ENCODE data around the gene ZMYM2. TPM values are rescaled to one million over a fixed set of nuclear protein-coding genes. Genes with fewer than 3 reads are reported as not detected.

ZMYM2 gene
- total RNA-seq, 6 experiments from 2014 or later: 17.1 to 35.2 (median 25.9) TPM

DNA sequence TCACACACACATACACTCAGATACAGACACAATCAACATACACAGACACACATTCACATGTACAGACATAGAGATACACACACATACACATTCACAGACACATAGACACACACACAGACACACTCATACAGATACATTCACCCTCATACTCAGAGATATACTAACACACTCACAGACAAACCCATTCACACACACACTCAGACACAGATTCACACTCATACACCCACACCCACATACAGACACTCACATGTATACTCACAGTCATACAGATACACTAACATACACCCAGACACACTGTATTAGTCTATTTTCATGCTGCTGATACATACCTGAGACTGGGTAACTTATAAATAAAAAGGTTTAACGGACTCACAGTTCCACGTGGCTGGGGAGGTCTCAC lies 171.5 kb downstream of the ZMYM2 start:
- WGBS (ENCODE audit: insufficient coverage, low coverage, low lambda C conversion rate, missing lambda C conversion rate): 69% methylated on average over 2 of the region's 2 CpGs
- intact Hi-C loops (cut with DNase I): no loop called here
- H3K4me1 ChIP-seq: peaks cover 0 to 8% (median 3%) of the 10 kb centered on the region in 4 donors
- no peak for ATAC-seq
- H3K27me3 ChIP-seq: no peaks in the 10 kb centered on the region
- no peak for TF ChIP-seq POLR2A (IDR thresholded peaks at IDR 0.05)
- TF ChIP-seq, protein P1, sequence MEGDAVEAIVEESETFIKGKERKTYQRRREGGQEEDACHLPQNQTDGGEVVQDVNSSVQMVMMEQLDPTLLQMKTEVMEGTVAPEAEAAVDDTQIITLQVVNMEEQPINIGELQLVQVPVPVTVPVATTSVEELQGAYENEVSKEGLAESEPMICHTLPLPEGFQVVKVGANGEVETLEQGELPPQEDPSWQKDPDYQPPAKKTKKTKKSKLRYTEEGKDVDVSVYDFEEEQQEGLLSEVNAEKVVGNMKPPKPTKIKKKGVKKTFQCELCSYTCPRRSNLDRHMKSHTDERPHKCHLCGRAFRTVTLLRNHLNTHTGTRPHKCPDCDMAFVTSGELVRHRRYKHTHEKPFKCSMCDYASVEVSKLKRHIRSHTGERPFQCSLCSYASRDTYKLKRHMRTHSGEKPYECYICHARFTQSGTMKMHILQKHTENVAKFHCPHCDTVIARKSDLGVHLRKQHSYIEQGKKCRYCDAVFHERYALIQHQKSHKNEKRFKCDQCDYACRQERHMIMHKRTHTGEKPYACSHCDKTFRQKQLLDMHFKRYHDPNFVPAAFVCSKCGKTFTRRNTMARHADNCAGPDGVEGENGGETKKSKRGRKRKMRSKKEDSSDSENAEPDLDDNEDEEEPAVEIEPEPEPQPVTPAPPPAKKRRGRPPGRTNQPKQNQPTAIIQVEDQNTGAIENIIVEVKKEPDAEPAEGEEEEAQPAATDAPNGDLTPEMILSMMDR (IDR thresholded peaks at IDR 0.05): no peak
- no peak for DNase-seq
- H3K4me3 ChIP-seq: no peak overlapping the region
- no peaks in the 10 kb centered on the region for H3K9me3 ChIP-seq
- H3K27ac ChIP-seq: no peak overlapping the region
- no peaks in the 10 kb centered on the region for H3K36me3 ChIP-seq

DNA sequence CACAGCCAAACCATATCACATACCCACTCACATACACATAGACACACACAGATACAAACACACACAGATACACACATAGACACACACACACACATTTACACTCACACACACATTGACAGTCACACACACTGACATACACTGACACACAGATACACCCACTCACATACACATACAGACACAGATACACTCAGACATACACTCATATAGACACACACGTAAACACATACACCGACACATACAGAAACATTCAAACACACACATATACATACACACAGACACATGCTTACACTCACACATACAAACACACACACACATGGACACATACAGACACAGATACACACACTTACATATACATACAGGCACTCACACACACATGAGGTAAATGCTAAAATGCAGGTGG lies 172.1 kb downstream of the ZMYM2 start:
- Histone ChIP-seq H3K27me3 (no peaks in the 10 kb centered on the region), H3K4me3 (no peak overlapping the region), H3K4me1 (peaks cover 0 to 8% (median 3%) of the 10 kb centered on the region in 4 donors), H3K36me3 (no peaks in the 10 kb centered on the region), H3K27ac (no peak overlapping the region), H3K9me3 (no peaks in the 10 kb centered on the region)
- no peak for TF ChIP-seq POLR2A (IDR thresholded peaks at IDR 0.05)
- TF ChIP-seq, protein P1 (IDR thresholded peaks at IDR 0.05): no peak
- ATAC-seq (no peak), DNase-seq (no peak)
- intact Hi-C loops (cut with DNase I): no loop called here
- 94% methylated on average over 2 of the region's 2 CpGs for WGBS (ENCODE audit: insufficient coverage, low coverage, low lambda C conversion rate, missing lambda C conversion rate)

DNA sequence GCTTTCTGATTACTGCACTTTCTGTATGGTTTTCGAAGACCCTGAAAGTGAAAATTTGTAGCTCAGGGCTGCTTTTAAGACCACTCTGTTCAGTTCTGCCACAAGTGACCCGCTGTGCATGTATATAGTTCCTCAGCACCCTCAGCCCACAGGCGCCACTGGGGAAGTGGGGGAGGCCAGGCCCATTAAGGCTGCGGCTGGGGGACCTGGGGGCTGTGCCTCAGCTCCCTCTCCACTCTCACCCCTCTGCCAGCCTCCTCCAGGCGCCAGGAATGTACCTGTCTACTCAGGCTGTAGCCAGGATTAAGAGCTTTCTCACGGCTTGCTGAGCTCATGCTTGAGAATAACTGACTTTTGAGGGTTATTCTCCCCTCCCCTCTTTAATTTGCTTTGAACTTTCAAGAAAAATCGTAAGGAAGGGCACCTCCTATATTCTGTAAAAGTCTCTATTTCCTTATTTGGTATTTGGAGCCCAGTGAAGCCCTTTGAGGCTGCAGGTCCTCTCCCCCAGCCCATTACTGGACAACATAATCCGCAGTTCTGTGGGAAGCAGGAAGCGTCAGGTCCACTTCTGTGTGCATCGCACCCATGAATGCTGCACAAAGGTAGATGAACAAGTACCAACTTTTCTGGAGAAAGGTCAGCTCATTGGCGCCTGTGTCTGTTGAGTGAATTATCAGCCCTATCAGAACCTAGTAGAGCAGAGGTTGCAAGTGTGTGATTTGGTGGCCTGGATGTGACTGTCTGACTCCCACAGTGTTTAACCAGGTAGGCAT lies 172.7 kb downstream of the ZMYM2 start:
- DNase-seq: peak in 1 of 3 donors; percentile 33
- 74% methylated on average over 8 of the region's 11 CpGs for WGBS (ENCODE audit: insufficient coverage, low coverage, low lambda C conversion rate, missing lambda C conversion rate)

DNA sequence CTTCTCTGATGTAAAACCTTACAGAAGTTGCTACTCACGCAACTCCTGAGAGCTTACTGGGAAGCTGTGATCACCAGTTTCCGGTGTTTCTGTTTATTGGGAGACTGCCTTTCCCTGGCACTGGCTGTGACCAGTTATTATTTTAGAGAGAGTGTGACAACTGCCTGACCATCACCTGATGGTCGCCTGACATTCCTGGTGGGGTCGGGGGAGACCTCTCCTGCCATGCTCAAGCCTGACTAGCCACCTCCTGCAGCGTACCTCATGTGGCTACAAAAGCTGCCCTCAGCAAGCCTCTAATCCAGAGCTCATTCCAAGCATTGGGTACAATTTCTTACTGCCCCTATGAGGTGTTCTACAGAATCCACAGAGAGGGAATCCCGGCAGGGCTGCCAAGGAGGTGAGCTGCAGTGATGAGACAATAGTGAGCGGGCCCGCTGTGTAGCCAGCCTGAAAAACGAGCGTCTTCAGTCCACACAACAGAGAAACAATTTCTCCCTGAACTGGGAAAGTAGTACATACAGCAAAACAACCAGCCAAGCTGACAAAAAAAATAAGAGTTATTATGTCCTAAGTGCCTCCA lies 173.6 kb downstream of the ZMYM2 start:
- H3K27ac ChIP-seq: no peak overlapping the region
- no peak for TF ChIP-seq POLR2A (IDR thresholded peaks at IDR 0.05)
- TF ChIP-seq, protein P1 (IDR thresholded peaks at IDR 0.05): no peak
- no peaks in the 10 kb centered on the region for H3K27me3 ChIP-seq
- peaks cover 0 to 12% (median 3%) of the 10 kb centered on the region in 4 donors for H3K4me1 ChIP-seq
- no peaks in the 10 kb centered on the region for H3K36me3 ChIP-seq
- ATAC-seq (no peak), DNase-seq (peak in 1 of 3 donors; percentile 31)
- 68% methylated on average over 6 of the region's 10 CpGs for WGBS (ENCODE audit: insufficient coverage, low coverage, low lambda C conversion rate, missing lambda C conversion rate)
- no peaks in the 10 kb centered on the region for H3K9me3 ChIP-seq
- no peak overlapping the region for H3K4me3 ChIP-seq
- intact Hi-C loops (cut with DNase I): no loop called here

More for the DNA sequence above, 172.7 kb downstream of the ZMYM2 start:
- Histone ChIP-seq H3K9me3 (no peaks in the 10 kb centered on the region), H3K27ac (no peak overlapping the region), H3K4me1 (peaks cover 0 to 8% (median 3%) of the 10 kb centered on the region in 4 donors), H3K27me3 (no peaks in the 10 kb centered on the region), H3K4me3 (no peak overlapping the region), H3K36me3 (no peaks in the 10 kb centered on the region)
- no peak for TF ChIP-seq POLR2A (IDR thresholded peaks at IDR 0.05)
- TF ChIP-seq, protein P1 (IDR thresholded peaks at IDR 0.05): no peak
- intact Hi-C loops (cut with DNase I): no loop called here
- ATAC-seq: no peak
